PFSK-1 (cell line): ENCODE data around the gene INAVA.

Experiments used
- FOXP2 ChIP-seq: optimal IDR thresholded peaks from 2 replicates; pipeline ENCODE3; 2011; ENCODE audit warnings: borderline replicate concordance, control low read depth, inconsistent platforms; ENCODE audit not compliant: insufficient read depth; ENCODE audit errors: extremely low read length, extremely low read depth
- POLR2AphosphoS5 ChIP-seq: IDR thresholded peaks from 2 replicates; pipeline ENCODE4 v1.6.1; 2012; ENCODE audit warnings: low read depth, mild to moderate bottlenecking, control low read depth, low read length, moderate library complexity
- SIN3A ChIP-seq: IDR thresholded peaks from 2 replicates; pipeline ENCODE4 v1.6.1; 2012; ENCODE audit warnings: mild to moderate bottlenecking, low read length, moderate library complexity, borderline replicate concordance; ENCODE audit not compliant: insufficient read depth
- TAF1 ChIP-seq: IDR thresholded peaks from 2 replicates; pipeline ENCODE4 v1.6.1; 2012; ENCODE audit warnings: low read length, control low read depth, borderline replicate concordance; ENCODE audit not compliant: insufficient read depth
- TF ChIP-seq, protein P1 (sequence below), 2 experiments: IDR thresholded peaks; 2 replicates each; pipeline versions ENCODE4 v1.6.1 to v1.8.0; 2011 to 2012; ENCODE audit warnings: low read depth in 2 of 2, low read length in 2 of 2, control low read depth in 1 of 2, inconsistent platforms in 1 of 2, mild to moderate bottlenecking in 1 of 2, moderate library complexity in 1 of 2; ENCODE audit not compliant: insufficient read depth in 1 of 2

DNA sequence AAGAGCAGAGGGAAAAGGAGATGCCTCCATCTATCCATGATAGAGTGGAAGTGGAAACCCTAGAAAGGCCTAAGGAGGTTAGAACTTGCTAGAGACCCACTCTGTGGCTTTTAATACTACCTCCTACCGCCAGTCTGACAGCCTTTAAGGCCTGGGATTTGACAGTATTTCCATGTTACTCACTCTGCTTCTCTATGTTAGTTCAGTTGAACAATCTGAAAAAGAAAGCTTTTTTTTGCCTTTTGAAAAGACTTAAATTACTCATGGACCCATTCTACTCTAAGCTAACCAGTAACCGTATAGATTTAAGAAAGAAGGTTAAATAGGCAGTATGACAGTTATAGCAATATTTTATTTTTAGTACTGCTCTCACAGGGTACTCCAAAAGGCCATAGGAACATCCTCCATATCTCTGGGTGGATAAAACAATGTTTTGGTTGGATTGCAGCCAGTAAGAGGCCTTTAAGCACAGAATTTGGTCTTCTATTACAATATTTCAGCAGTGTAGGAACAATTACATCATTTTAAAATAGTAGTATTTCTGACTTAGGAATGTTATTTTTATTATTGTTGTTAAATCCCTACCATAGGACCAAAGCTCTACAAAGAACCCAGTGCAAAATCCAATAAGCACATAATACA is 37.9 kb upstream of the INAVA start:
- no peak for TF ChIP-seq POLR2AphosphoS5
- no peak for TF ChIP-seq TAF1
- TF ChIP-seq, protein P1, sequence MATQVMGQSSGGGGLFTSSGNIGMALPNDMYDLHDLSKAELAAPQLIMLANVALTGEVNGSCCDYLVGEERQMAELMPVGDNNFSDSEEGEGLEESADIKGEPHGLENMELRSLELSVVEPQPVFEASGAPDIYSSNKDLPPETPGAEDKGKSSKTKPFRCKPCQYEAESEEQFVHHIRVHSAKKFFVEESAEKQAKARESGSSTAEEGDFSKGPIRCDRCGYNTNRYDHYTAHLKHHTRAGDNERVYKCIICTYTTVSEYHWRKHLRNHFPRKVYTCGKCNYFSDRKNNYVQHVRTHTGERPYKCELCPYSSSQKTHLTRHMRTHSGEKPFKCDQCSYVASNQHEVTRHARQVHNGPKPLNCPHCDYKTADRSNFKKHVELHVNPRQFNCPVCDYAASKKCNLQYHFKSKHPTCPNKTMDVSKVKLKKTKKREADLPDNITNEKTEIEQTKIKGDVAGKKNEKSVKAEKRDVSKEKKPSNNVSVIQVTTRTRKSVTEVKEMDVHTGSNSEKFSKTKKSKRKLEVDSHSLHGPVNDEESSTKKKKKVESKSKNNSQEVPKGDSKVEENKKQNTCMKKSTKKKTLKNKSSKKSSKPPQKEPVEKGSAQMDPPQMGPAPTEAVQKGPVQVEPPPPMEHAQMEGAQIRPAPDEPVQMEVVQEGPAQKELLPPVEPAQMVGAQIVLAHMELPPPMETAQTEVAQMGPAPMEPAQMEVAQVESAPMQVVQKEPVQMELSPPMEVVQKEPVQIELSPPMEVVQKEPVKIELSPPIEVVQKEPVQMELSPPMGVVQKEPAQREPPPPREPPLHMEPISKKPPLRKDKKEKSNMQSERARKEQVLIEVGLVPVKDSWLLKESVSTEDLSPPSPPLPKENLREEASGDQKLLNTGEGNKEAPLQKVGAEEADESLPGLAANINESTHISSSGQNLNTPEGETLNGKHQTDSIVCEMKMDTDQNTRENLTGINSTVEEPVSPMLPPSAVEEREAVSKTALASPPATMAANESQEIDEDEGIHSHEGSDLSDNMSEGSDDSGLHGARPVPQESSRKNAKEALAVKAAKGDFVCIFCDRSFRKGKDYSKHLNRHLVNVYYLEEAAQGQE (IDR thresholded peaks at IDR 0.05; ENCODE audit: insufficient read depth in 1 of 2, low read depth in 2 of 2, low read length in 2 of 2): no peak
- no peak for TF ChIP-seq FOXP2
- no peak for TF ChIP-seq SIN3A
